ENCODE results near the gene TOB1. TPM values are rescaled to one million over a fixed set of nuclear protein-coding genes. Genes with fewer than 3 reads are reported as not detected.

TOB1 gene
- total RNA-seq, 1 experiment from 2014 or later = 67.9 TPM

DNA sequence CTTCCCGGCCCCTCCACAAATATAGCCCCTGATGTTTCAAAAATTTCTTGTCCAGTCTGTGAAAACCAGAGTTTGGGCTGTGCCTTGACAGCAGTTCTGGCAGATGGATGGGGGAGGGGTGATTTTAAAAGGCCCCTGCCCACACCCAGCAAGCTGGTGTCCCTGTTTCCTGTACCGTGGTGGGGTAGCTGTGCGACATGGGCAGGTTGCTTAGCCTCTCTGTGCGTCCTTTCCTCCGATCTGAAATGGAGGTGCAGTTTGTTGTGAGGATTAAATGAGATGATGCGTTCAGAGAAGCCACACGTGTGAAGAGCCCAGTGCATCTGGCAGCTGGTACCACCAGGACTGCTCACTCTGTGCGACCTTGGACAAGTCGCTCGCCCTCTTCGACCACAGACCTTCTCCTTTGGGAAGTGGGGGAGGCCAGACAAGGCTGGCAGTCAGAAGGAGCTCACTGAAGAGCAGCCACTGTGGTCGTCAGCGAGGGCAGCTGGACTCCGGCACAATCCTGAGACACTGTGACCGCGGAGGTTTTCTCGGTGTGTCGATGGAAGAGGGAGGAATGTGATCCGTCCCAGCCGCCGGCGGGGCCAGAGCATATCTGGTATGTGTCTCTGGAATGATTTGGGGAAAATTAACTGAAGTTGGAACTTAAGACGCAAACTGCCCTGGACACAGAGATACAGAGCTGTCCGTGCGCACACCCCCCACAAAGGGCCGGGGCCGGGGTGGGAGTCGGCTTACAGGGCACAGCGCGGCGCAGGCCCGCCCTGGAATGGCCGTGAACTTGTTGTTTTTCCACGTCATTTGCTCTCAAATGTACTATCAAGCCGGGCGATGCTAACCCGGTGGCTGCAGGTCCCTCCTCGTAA is 31.5 kb downstream of the TOB1 start:
- ChIA-PET CTCF (no interaction called here), POLR2A (ENCODE audit: unreplicated experiment) (interaction anchor here (0.6 to 0.7 kb wide), 3 partner anchors 13 to 292 kb away, joined by 3 to 11 read pairs (median 3); no protein-coding TSS in a partner anchor)
- H3K9me3 ChIP-seq (ENCODE audit: insufficient read depth, low read depth) = no peaks in the 10 kb centered on the region
- DNase-seq = peak in 1 of 2 experiments; percentile 2
- H3K4me1 ChIP-seq (replicated peaks; ENCODE audit: insufficient read depth) = no peaks in the 10 kb centered on the region
- H3K36me3 ChIP-seq (ENCODE audit: low read depth) = no peaks in the 10 kb centered on the region
- H3K9me2 ChIP-seq (ENCODE audit: insufficient read depth) = no peaks in the 10 kb centered on the region
- H3K79me2 ChIP-seq (ENCODE audit: low read depth) = no peaks in the 10 kb centered on the region
- no peaks in the 10 kb centered on the region for H4K20me1 ChIP-seq (ENCODE audit: insufficient read depth)
- H3K27ac ChIP-seq = no peak overlapping the region
- H3F3A ChIP-seq (ENCODE audit: insufficient read depth, low read depth) = no peaks in the 10 kb centered on the region
- no peak overlapping the region for H2AFZ ChIP-seq
- TF ChIP-seq EZH2 (IDR thresholded peaks at IDR 0.05; ENCODE audit: low read depth) = no peak
- TF ChIP-seq, protein P1, sequence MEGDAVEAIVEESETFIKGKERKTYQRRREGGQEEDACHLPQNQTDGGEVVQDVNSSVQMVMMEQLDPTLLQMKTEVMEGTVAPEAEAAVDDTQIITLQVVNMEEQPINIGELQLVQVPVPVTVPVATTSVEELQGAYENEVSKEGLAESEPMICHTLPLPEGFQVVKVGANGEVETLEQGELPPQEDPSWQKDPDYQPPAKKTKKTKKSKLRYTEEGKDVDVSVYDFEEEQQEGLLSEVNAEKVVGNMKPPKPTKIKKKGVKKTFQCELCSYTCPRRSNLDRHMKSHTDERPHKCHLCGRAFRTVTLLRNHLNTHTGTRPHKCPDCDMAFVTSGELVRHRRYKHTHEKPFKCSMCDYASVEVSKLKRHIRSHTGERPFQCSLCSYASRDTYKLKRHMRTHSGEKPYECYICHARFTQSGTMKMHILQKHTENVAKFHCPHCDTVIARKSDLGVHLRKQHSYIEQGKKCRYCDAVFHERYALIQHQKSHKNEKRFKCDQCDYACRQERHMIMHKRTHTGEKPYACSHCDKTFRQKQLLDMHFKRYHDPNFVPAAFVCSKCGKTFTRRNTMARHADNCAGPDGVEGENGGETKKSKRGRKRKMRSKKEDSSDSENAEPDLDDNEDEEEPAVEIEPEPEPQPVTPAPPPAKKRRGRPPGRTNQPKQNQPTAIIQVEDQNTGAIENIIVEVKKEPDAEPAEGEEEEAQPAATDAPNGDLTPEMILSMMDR (conservative IDR thresholded peaks at IDR 0.05) = no peak
- no TSS peak for BruUV-seq (replicated peaks)
- no peak overlapping the region for H3K4me3 ChIP-seq
- H3K4me2 ChIP-seq = no peak overlapping the region
- peaks cover 27% of the 10 kb centered on the region for H3K27me3 ChIP-seq (ENCODE audit: insufficient read depth, low read depth)
- intact Hi-C loops (cut with micrococcal nuclease; ENCODE audit: unreplicated experiment) = no loop called here

DNA sequence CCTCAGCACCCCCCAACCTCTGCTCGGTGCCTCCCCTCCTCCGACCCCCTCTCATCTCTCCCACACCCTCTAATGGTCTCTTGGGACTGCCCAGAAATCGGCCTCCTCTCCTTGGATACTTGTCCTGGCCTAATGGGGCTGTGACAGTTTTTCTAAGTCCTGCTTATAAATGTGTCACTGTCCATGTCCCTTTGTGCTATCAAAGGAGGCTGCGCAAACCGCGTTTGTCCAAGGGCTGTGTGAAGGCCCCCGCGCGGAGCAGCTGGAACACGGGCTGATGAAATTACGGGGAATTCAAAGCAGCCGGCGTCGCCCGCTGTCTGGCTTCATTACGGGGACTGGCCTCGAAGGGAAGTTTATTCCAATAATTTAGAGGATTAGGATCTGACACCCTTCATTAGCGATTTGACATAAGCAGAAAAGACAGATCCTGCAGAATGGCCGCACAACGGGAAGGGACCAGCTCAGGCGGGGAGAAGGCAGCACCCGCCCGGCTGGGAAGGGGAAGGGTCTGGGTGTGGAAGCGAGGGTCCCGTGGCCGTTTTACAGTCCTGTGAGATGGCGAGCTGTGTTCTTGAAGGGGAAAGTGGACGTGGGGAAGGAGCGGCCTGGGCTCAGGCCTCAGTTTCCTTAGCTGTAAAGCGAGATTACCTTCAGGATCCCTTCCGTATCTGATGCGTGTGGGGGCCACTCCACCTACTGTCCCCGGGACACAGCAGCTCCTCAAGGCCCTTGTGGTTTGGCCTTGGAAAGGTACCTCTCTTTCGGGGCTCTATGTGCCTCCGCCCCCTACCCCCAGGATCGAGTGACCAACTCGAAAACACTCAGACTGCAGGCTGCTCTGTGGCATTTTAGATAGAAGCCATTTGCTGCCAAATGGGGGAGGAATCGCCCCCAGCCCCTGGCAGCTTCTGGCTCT is 32.4 kb downstream of the TOB1 start:
- no peak for TF ChIP-seq EZH2 (IDR thresholded peaks at IDR 0.05; ENCODE audit: low read depth)
- TF ChIP-seq, protein P1 (conservative IDR thresholded peaks at IDR 0.05) = no peak
- Histone ChIP-seq H3K4me1 (replicated peaks; ENCODE audit: insufficient read depth) (no peaks in the 10 kb centered on the region), H3F3A (ENCODE audit: insufficient read depth, low read depth) (no peaks in the 10 kb centered on the region; the same call in 1 of the 2 replicates), H4K20me1 (ENCODE audit: insufficient read depth) (no peaks in the 10 kb centered on the region), H3K27ac (no peak overlapping the region), H3K36me3 (ENCODE audit: low read depth) (no peaks in the 10 kb centered on the region), H3K4me3 (no peak overlapping the region), H3K9me2 (ENCODE audit: insufficient read depth) (no peaks in the 10 kb centered on the region), H3K4me2 (no peak overlapping the region), H2AFZ (no peak overlapping the region), H3K79me2 (ENCODE audit: low read depth) (no peaks in the 10 kb centered on the region), H3K9me3 (ENCODE audit: insufficient read depth, low read depth) (no peaks in the 10 kb centered on the region), H3K27me3 (ENCODE audit: insufficient read depth, low read depth) (peaks cover 27% of the 10 kb centered on the region)
- CTCF ChIA-PET = no interaction called here
- DNase-seq = peak in 1 of 2 experiments; percentile 11
- POLR2A ChIA-PET (ENCODE audit: unreplicated experiment) = interaction anchor here (0.6 kb wide), 1 partner anchor 165 kb away, joined by 3 read pairs; no protein-coding TSS in a partner anchor
- intact Hi-C loops (cut with micrococcal nuclease; ENCODE audit: unreplicated experiment) = no loop called here
- BruUV-seq (replicated peaks) = no TSS peak

DNA sequence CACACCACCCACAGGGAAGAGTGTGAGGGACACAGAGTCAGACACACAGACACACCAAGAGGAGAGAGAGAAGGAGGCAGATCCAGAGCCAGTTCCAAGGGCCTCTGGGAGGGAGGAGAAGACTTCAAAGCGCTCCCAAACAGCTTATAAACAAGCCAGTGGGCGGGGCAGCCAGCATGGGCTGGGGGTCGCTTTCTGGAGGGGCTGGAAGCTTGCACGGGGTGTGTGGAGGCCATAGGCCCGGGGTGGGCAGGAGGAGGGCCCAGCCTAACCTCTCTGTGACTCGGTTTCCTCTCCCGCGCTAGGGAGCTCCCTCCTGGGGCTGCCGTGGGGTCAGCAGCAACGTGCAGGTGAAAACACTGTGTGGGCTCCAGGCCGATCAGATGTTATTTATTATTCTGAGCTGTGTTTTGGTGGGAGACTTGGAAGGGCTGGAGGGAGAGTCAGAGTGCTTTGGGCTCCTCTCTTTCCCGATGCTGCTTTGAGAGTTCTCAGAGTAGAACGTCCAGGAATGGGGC is 33.2 kb downstream of the TOB1 start:
- CTCF ChIA-PET = no interaction called here
- H3K4me1 ChIP-seq (replicated peaks; ENCODE audit: insufficient read depth) = no peaks in the 10 kb centered on the region
- BruUV-seq (replicated peaks) = no TSS peak

More for the DNA sequence above, 33.2 kb downstream of the TOB1 start:
- DNase-seq = no peak
- H2AFZ ChIP-seq = no peak overlapping the region
- H3K9me3 ChIP-seq (ENCODE audit: insufficient read depth, low read depth) = no peaks in the 10 kb centered on the region
- TF ChIP-seq EZH2 (IDR thresholded peaks at IDR 0.05; ENCODE audit: low read depth) = no peak
- TF ChIP-seq, protein P1 (conservative IDR thresholded peaks at IDR 0.05) = no peak
- H3K36me3 ChIP-seq (ENCODE audit: low read depth) = no peaks in the 10 kb centered on the region
- no peaks in the 10 kb centered on the region; the same call in 1 of the 2 replicates for H3F3A ChIP-seq (ENCODE audit: insufficient read depth, low read depth)
- intact Hi-C loops (cut with micrococcal nuclease; ENCODE audit: unreplicated experiment) = no loop called here
- no peaks in the 10 kb centered on the region for H3K79me2 ChIP-seq (ENCODE audit: low read depth)
- POLR2A ChIA-PET (ENCODE audit: unreplicated experiment) = interaction anchor here (0.7 kb wide), 1 partner anchor 1467 kb away, joined by 3 read pairs; no protein-coding TSS in a partner anchor
- H3K4me3 ChIP-seq = no peak overlapping the region
- no peaks in the 10 kb centered on the region for H4K20me1 ChIP-seq (ENCODE audit: insufficient read depth)
- H3K4me2 ChIP-seq = no peak overlapping the region
- peaks cover 27% of the 10 kb centered on the region for H3K27me3 ChIP-seq (ENCODE audit: insufficient read depth, low read depth)
- H3K27ac ChIP-seq = no peak overlapping the region
- no peaks in the 10 kb centered on the region for H3K9me2 ChIP-seq (ENCODE audit: insufficient read depth)

Data from PC-9 (cell line).